Brain pericyte (primary cell): ENCODE results near the gene ITGB3BP.

Experiments used
- DNase-seq: peaks from one replicate; pipeline ENCODE4 v3.0.0-alpha.2; 2012; ENCODE audit warnings: low read depth, low spot score

Gene ITGB3BP

DNA sequence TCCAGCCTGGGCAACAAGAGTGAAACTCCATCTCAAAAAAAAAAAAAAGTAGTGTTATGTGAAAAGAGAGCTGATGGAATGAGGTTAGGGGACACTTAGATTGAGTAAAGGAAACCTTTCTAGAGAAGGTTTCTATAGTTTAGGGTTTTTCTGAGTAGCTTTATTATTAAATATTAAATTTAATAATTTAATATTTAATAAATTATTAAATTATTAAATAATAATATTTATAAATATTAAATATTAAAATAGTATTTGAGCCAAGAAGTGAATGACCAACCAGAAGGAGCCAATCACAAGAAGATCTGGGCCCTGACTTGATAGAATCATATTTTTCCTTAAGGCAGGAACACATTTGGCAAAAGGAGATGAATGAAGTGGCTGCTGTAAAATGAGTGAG, 104.9 kb downstream of the ITGB3BP start:
- no peak for DNase-seq

DNA sequence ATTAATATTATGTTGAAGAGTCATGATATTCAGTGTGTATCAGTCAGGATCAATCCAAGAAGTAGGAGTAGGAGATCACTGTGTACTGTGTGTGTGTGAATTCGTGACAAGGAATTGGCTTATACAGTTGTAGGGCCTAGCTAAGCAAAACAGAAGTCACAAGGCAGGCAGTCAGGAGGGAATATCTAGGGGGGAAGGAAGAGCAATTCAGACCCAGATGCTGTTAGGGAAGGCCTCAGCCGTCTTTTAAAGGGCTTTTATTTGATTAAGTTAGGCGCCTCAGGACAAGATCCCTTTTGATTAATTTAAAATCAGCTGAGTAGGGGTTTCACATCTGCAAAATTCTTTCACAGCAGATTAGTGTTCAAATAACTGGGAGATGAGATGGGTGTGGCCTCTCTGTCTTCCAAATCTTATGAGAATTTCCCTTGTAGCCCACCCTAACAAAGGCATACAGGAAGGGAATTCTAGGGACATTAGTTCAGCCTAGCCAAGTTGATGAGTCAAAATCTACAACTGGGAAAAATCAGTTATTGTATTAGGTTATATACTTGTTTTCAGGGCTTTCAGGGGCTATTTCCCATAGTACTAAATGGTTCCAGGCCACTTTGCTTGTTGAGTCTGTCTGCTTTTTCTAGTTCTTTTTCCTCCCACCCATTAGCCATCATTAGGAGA, 108.2 kb downstream of the ITGB3BP start:
- no peak for DNase-seq

- DNase-seq, result no peak
These were observed 109.6 kb downstream of the ITGB3BP start for GRCh38 chr1:63413394-63413793.

DNA sequence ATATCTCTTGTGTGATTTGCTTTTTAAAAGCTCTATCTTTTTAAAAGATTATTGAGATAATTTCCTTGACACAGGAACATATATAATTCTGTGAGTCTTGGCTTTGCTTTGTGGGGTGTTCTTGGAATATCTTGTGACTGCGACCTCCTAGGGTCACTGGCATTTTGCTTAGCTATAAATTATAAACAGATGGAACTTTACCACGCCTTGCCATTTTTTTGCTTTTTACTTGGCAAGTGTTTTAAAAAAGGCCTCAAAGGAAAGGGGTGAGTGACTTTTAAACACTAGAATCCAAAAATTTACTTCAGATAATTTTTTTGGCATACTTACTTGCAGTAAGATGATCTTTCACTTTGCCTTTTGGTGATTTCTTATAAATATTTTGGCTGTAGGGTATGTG, 112.0 kb downstream of the ITGB3BP start:
- peak; percentile 16 for DNase-seq

GRCh38 chr1:63408331-63408730, 114.7 kb downstream of the ITGB3BP start:
- no peak for DNase-seq

DNA sequence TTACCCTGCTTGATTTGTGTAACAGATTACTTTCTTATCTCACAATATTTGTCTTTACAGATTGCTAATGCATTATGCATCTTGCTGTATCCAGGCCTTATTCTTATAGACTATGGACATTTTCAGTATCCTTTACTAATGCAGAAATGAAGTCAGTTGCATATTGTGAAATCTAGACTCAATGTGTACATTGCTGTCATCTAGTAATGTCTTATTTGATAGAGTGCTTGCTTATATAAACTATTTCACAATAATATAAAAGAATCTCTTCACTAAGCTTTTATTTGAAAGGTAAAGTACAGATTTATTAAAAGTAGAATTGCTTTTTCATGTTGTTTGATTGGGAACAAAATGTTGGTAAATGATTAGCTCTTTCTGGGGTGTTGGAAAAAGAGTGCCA, 116.0 kb downstream of the ITGB3BP start:
- no peak for DNase-seq

DNA sequence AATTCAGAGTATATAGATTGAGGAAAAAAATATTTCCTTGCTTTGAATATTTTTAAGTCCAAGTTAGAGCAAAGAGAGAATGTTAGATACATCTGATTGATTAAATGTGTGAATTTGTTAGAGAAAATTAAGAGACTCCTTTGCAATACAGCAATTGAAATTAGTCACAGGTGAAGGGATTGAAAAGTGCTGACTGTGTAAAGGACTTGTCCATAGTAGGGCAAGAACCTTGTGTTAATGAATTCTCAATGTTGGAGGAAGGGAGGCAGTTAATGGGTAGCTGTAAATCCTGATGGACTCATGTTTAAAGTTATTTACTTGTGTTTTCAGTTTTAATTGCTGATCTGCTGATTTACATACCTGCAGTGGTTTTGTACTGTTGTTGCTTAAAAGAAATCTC, 117.0 kb downstream of the ITGB3BP start:
- no peak for DNase-seq

GRCh38 chr1:63405021-63405420, 118.0 kb downstream of the ITGB3BP start:
- DNase-seq, result no peak

- DNase-seq, result no peak
These were observed 119.6 kb downstream of the ITGB3BP start for GRCh38 chr1:63403386-63403785.

- no peak for DNase-seq
These were observed 121.1 kb downstream of the ITGB3BP start for GRCh38 chr1:63401945-63402344.
